DMS153 treated with DMSO at 0.1 percent for 48 hours (cell line): ENCODE data around the gene VGLL3.
"Not testable (repeated sequence)": the region's sequence is repeated elsewhere in the genome, so short reads cannot be mapped to it uniquely, and the experiment has no call there.

Experiments
- DNase-seq: peaks from one replicate; lab custom pipeline; 2025; ENCODE audit not compliant: unreplicated experiment; lab: John Stamatoyannopoulos, UW

The VGLL3 gene

GRCh38 chr3:86990734-86991481, at the start of gene VGLL3:
Gene VGLL3 (minus strand): TSS chr3:86991149. CDS start chr3:86990743, 406 bp downstream.
- no peak for DNase-seq

- no peak for DNase-seq
These were observed 46.7 kb upstream of the VGLL3 start for GRCh38 chr3:87037652-87038051.

- DNase-seq, result no peak
These were observed 45.7 kb upstream of the VGLL3 start for GRCh38 chr3:87036671-87037070.

GRCh38 chr3:87035339-87035738, 44.4 kb upstream of the VGLL3 start:
- no peak for DNase-seq

GRCh38 chr3:87033205-87033604, 42.3 kb upstream of the VGLL3 start:
- DNase-seq, result no peak

GRCh38 chr3:87025661-87026645, 35.0 kb upstream of the VGLL3 start:
- DNase-seq, result no peak

GRCh38 chr3:87017370-87017769, 26.4 kb upstream of the VGLL3 start:
- DNase-seq, result not testable (repeated sequence)

- no peak for DNase-seq
These were observed 18.3 kb upstream of the VGLL3 start for GRCh38 chr3:87009271-87009670.

- no peak for DNase-seq
These were observed 16.0 kb upstream of the VGLL3 start for GRCh38 chr3:87006844-87007439.

- no peak for DNase-seq
These were observed 13.9 kb upstream of the VGLL3 start for GRCh38 chr3:87004883-87005282.

GRCh38 chr3:87002346-87002745, 11.4 kb upstream of the VGLL3 start:
- DNase-seq, result no peak

- no peak for DNase-seq
These were observed 10.6 kb upstream of the VGLL3 start for GRCh38 chr3:87001473-87002098.

- no peak for DNase-seq
These were observed 10.0 kb upstream of the VGLL3 start for GRCh38 chr3:87000940-87001339.

GRCh38 chr3:86998569-86998968, 7.6 kb upstream of the VGLL3 start:
- DNase-seq, result no peak

GRCh38 chr3:86996261-86996955, 5.5 kb upstream of the VGLL3 start:
- DNase-seq, result no peak

- no peak for DNase-seq
These were observed 4.6 kb upstream of the VGLL3 start for GRCh38 chr3:86995537-86995936.

- DNase-seq, result no peak
These were observed 2.8 kb upstream of the VGLL3 start for GRCh38 chr3:86993704-86994103.

- no peak for DNase-seq
These were observed 989 bp upstream of the VGLL3 start for GRCh38 chr3:86991840-86992435.

GRCh38 chr3:86991482-86991815, 500 bp upstream of the VGLL3 start:
- no peak for DNase-seq

GRCh38 chr3:86990012-86990733, 776 bp downstream of the VGLL3 start:
- no peak for DNase-seq
